RWPE1 (cell line): ENCODE data around the gene GPHN.

Experiments
- CTCF ChIA-PET: fragments of 350-600 bp; sonication (Branson Sonifier 250); formaldehyde crosslinking; extraction: SDS; loops from one replicate; lab custom pipeline; 2021; lab: Yijun Ruan, JAX
- POLR2A ChIA-PET: fragments of 400-600 bp; formaldehyde crosslinking; extraction: SDS; loops from one replicate; lab custom pipeline; 2020; ENCODE audit warnings: antibody characterized with exemption; ENCODE audit not compliant: low non-redundant PET; lab: Yijun Ruan, JAX
- DNase-seq: peaks from one replicate; pipeline ENCODE4 v3.0.0; 2012; ENCODE audit warnings: low spot score
- H3K27ac ChIP-seq: fragments of 450-650 bp; 2 replicates; pipeline ENCODE4 v1.5.1; 2017
- TF ChIP-seq, protein P1 (sequence below): fragments of 450-650 bp; conservative IDR thresholded peaks from 2 replicates; pipeline ENCODE4 v1.5.1; 2017; ENCODE audit warnings: low read depth, mild to moderate bottlenecking

Gene GPHN

DNA sequence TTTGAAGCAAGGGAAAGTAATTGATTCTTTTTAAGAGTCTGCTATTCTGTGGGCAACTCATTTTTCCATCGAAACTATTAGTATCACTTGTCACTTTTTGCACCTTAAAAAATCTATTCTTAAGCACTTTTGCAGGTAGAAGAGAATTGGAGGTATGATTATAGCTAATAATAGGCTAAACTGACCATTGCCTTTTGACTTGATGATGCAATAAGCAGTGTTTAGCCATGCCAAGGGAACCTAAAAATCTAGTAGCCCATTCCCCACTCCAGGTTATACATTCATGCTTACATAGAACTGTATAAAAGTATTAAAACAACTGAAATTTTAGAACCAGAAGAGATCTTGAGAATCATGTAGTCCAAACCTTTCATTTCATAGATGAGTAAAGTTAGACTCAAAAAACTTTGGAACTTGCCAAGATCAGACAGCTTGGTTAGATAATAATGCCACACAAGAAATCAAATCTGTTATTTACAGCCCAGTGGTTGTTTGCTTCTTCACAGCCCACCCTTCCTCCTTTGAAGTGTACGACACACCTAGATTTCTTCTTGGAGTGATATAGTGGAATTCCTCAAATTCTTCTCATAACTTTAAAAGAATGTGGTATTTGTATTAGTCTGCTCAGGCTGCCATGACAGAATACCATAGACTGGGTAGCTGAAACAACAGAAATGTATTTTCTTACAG lies 659.6 kb downstream of the GPHN start:
- no peak overlapping the region for H3K27ac ChIP-seq
- no peak for DNase-seq
- TF ChIP-seq, protein P1, sequence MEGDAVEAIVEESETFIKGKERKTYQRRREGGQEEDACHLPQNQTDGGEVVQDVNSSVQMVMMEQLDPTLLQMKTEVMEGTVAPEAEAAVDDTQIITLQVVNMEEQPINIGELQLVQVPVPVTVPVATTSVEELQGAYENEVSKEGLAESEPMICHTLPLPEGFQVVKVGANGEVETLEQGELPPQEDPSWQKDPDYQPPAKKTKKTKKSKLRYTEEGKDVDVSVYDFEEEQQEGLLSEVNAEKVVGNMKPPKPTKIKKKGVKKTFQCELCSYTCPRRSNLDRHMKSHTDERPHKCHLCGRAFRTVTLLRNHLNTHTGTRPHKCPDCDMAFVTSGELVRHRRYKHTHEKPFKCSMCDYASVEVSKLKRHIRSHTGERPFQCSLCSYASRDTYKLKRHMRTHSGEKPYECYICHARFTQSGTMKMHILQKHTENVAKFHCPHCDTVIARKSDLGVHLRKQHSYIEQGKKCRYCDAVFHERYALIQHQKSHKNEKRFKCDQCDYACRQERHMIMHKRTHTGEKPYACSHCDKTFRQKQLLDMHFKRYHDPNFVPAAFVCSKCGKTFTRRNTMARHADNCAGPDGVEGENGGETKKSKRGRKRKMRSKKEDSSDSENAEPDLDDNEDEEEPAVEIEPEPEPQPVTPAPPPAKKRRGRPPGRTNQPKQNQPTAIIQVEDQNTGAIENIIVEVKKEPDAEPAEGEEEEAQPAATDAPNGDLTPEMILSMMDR = no peak
- CTCF ChIA-PET = interaction anchor here (0.7 to 1.8 kb wide), 2 partner anchors 118 to 395 kb away, joined by 7 to 8 read pairs; no protein-coding TSS in a partner anchor
- POLR2A ChIA-PET = no interaction called here

DNA sequence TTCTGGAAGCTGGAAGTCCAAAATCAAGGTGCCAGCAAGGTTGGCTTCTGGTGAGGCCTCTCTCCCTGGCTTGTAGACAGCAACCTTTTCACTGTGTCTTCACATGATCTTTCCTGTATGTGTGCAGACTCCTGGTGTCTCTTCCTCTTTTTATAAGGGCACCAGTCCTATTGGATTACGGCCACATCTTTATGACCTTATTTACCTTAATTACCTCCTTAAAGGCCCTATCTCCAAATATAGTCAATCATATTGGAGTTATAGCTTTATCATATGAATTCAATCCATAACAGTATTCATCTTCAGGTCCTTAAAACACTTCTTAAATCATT lies 660.1 kb downstream of the GPHN start:
- DNase-seq = no peak
- H3K27ac ChIP-seq = no peak overlapping the region
- TF ChIP-seq, protein P1 = no peak
- CTCF ChIA-PET = interaction anchor here (1.8 kb wide), 1 partner anchor 117 kb away, joined by 8 read pairs; no protein-coding TSS in a partner anchor
- POLR2A ChIA-PET = no interaction called here

DNA sequence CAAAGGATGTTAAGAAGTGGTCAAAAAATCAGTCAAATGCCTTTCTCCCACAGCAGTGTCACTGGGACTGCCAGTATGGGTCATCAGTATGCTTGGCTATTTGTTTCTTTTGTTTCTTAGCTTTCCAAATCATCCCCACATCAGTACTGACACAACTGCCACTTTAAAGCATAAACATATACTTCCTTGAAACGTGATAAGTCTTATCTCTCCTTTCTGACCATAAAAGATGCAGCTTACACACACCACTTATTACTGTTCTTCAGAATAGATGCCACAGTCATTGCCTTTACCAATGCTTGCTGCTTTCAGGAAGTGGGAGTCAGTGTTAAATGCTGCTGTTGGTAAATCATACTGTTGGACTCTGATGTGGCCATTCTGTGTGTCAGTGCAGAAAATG lies 662.7 kb downstream of the GPHN start:
- TF ChIP-seq, protein P1 = no peak
- CTCF ChIA-PET = no interaction called here
- H3K27ac ChIP-seq = no peak overlapping the region
- POLR2A ChIA-PET = no interaction called here
- no peak for DNase-seq

DNA sequence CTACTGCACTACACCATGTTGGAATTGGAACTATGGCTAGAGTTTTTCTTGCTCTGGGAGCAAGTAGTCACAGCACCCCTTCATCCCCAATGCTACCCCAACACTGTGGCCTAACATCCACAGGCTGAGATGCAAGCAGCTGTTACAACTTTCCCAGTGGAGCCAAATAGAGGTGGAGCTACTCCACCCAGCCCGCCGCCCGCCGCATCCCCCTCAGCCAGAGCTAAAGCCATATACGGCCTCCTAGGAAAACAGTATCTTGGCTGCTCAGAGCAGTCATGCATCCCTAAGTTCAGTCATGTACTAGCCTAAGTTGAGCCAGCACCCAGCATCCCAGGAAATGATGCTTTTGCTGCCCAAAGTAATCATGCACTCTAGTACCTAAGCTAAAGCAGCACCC lies 664.1 kb downstream of the GPHN start:
- ChIA-PET POLR2A (no interaction called here), CTCF (interaction anchor here (0.6 kb wide), 1 partner anchor 1823 kb away, joined by 3 read pairs; no protein-coding TSS in a partner anchor)

DNA sequence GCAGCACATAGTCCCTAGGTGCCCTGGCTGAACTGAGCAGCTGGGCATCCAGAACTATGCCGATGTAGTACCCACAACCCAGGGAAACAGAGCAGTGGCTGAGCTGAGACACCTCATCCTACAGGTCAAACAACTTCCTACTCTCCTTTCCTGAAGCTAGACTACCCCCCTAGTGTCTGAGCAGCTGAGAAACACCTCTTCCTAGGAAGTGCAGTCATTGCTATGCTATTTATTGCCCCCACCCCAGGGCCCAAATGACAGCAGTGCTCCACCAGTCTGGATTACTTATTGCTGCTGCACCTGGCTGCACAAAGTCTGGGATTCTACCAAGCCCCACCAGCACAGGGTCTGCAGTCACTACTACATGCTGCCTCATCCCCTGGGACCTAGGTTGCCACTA lies 664.6 kb downstream of the GPHN start:
- ChIA-PET CTCF (no interaction called here), POLR2A (no interaction called here)
- no peak for DNase-seq
- TF ChIP-seq, protein P1 = no peak
- no peak overlapping the region for H3K27ac ChIP-seq

More for the DNA sequence above, 664.1 kb downstream of the GPHN start:
- DNase-seq = no peak
- TF ChIP-seq, protein P1 = no peak
- H3K27ac ChIP-seq = no peak overlapping the region

DNA sequence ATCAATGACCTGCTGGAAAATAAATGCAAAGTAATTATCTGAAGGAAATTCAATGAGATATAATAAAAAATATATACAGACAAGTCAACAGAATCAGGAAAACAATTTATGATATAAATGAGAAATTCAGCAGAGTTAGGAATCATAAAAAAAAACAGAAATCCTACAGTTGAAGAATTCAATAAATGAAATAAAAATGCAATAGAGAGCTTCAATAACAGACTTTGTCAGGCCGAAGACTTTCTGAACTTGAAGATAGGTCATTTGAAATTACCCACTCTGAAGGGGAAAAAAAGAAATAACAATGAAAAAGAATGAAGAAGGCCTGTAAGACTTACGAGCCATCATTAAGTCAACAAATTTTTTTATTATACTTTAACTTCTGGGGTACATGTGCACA lies 665.8 kb downstream of the GPHN start:
- H3K27ac ChIP-seq = no peak overlapping the region
- DNase-seq = no peak
- TF ChIP-seq, protein P1 = no peak
- POLR2A ChIA-PET = no interaction called here
- CTCF ChIA-PET = interaction anchor here (1.0 kb wide), 1 partner anchor 112 kb away, joined by 3 read pairs; no protein-coding TSS in a partner anchor
